ENCODE results near the gene HCN2.

The HCN2 gene

DNA sequence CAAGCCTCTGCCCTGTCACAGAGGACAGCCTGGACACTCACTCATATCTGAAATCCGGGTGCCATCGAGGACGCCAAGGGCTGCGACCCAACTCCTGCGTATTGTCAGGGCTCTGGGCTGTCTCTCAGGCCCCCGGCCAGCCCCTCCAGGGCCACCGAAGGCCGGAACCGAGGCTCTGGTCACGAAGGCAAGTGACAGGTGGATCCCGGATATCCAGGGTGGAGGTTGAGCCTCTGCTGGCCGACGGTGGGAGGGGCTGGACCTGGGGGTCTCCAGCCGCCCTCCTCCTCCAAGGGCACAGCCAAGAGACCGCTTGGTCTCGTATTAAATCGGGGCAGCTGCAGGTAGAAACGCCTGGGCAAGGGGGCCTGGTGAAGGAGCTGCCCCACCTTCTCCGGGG, 67.9 kb downstream of the HCN2 start:
- DNase-seq (ENCODE audit: low read depth), result no peak
- H3K4me3 ChIP-seq (ENCODE audit: low read length), result no peak overlapping the region
- TF ChIP-seq, protein P1, sequence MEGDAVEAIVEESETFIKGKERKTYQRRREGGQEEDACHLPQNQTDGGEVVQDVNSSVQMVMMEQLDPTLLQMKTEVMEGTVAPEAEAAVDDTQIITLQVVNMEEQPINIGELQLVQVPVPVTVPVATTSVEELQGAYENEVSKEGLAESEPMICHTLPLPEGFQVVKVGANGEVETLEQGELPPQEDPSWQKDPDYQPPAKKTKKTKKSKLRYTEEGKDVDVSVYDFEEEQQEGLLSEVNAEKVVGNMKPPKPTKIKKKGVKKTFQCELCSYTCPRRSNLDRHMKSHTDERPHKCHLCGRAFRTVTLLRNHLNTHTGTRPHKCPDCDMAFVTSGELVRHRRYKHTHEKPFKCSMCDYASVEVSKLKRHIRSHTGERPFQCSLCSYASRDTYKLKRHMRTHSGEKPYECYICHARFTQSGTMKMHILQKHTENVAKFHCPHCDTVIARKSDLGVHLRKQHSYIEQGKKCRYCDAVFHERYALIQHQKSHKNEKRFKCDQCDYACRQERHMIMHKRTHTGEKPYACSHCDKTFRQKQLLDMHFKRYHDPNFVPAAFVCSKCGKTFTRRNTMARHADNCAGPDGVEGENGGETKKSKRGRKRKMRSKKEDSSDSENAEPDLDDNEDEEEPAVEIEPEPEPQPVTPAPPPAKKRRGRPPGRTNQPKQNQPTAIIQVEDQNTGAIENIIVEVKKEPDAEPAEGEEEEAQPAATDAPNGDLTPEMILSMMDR (IDR thresholded peaks at IDR 0.05; ENCODE audit: insufficient read depth, low read depth, low read length, missing control alignments), result no peak

DNA sequence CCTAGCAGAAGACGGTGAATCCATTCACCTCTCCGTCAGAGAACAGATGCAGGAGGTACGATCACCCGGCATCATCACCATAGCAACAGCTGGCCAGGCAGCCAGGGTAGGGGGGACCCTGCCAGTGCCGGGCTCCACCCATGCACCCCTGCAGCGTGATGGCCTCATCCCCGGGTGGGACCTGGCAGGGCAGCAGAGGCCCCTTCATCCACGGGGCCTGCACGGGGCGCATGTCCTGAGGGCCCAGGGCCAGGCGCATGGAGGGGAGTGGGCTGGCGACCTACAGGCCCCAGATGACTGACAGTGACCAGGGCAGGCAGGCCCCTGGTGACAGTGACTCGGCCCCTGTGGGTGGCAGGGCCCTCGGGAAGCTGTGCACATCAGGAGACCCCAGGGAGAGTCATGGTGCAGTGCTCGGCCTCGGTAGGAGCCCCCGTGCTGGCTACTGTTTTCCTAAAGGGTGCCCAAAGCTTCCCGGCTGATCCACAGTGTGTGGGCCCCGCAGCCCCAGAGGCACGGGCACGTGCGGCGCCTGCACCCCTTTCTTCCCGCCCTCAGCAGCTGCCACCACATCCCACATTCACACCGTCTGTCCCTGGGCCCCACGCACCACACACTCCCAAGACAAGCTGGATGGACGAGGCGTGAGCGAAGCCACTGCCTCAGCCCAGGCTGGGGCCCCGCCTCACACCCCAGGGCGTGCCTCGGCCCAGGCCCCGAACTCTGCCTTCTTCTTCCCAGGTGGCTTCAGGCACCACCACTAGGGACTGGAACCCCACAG, 68.6 kb downstream of the HCN2 start:
- no peak overlapping the region for H3K4me3 ChIP-seq (ENCODE audit: low read length)
- TF ChIP-seq, protein P1 (IDR thresholded peaks at IDR 0.05; ENCODE audit: insufficient read depth, low read depth, low read length, missing control alignments), result no peak
- no peak for DNase-seq (ENCODE audit: low read depth)

DNA sequence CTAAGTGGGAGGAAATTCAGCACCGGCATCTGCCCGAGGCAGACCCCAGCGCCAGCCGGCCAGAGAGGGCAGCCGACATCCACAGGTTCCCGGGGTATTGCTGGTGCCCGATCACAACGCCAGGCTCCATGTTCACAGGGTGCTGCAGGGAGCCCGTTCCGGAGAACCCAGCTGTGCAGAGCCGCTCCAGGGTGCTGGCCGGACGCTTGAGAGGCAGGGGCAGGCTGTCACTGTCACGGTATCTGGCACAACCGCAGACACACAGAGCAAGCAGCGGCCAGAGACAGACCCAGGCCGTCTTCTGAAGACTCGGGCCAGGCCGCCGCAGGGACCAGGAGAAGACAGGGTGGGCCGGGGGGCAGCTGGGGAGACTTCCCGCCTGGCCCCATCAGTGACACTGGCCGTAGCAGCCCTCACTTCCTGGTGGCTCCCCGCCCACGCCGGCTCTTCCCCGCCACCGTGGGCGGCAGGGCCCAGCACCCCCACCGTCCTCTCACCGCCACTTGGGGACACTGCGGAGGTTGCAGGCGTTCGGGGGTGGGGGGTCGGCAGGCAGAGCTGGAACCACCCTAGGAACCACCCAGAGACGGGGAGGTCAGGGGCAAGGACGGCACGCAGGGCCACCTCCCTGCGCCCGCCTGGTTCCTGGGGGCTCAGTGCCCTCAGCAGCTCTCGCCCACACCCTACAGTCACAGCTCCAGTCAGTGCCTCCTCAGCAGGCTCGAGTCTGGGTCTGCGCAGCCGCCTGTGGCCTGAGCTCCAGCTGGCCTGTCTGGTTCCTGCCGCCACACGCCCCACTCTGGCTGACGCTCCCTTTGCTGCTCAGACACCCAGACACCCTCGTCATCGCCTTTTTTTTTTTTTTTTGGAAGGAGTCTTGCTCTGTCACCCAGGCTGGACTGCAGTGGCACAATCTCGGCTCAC, 69.5 kb downstream of the HCN2 start:
- DNase-seq (ENCODE audit: low read depth), result peak; percentile 99
- TF ChIP-seq, protein P1 (IDR thresholded peaks at IDR 0.05; ENCODE audit: insufficient read depth, low read depth, low read length, missing control alignments), result no peak
- H3K4me3 ChIP-seq (ENCODE audit: low read length), result peak overlapping the region; percentile 27

DNA sequence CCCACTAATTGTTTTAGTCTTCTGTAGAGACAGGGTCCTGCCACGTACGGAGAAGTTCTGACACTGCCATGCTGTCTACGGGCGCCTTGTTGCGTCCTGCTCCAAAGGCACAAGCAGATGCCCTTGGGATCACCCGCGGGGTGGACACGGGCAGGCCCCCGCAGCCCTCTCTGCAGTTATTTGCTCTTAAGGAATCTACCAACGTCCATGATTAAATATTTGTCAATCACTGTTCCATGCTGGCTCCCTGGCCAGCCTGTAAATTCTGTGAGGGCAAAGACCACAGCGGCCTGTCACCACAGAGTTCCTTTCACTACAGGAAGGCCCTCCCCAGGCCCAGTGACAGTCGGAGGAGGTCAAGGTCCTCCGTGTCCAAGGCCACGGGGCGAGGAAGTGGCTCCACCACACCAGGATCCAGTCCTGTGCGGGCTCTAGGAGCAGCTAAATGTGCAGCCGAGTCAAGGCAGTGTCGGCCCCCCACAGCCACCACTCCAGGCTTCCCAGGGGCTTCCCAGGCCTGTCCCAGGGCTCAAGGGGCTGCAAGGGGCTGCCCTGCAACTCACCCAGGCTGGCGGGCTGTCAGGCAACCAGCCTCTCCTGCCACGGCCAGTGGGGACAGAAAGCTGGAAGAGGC, 71.2 kb downstream of the HCN2 start:
- DNase-seq (ENCODE audit: low read depth), result no peak
- H3K4me3 ChIP-seq (ENCODE audit: low read length), result peak overlapping the region; percentile 81
- TF ChIP-seq, protein P1 (IDR thresholded peaks at IDR 0.05; ENCODE audit: insufficient read depth, low read depth, low read length, missing control alignments), result no peak

DNA sequence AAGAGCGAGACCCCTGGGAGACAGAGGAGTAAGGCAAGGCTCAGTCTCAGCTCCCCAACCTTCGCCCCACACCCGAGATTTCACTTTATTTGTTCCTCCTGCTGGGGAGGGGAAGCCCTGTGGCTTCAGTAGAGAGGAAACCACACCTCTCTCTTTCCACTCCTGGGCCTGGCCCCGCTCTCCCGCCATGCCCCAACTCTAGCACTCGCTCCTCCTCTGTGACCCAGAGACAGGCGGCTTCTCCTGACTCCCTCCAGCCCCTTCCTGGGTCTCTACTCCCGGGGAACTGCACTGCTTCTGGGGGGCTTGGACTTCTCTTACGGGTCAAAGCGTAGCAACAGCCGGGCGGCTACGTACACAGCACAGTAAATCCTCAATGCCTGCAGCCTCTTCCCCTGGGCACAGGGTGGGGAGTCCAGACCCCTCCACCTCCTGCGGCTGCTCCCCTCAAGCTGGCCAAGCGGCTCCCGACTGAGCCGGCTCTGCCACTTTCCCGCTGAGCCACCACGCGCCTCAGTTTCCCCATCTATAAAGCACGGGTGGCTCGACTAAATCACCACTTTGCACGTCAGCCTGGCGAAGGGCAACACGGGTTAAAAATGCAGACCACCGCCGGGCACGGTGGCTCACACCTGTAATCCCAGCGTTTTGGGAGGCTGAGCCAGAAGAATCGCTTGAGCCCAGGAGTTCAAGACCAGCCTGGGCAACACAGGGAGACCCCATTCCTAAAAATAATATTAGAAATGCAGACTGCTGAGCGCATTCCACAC, 71.9 kb downstream of the HCN2 start:
- H3K4me3 ChIP-seq (ENCODE audit: low read length), result peak overlapping the region; percentile 81
- TF ChIP-seq, protein P1 (IDR thresholded peaks at IDR 0.05; ENCODE audit: insufficient read depth, low read depth, low read length, missing control alignments), result no peak
- DNase-seq (ENCODE audit: low read depth), result peak; percentile 44
